GM19239 (cell line): ENCODE measurements around the gene ISOC2.
"Not testable (repeated sequence)": the region's sequence is repeated elsewhere in the genome, so short reads cannot be mapped to it uniquely, and the experiment has no call there.

Experiments used
- DNase-seq: peaks from one replicate; pipeline ENCODE4 v3.0.0; 2011; ENCODE audit warnings: low spot score; ENCODE audit not compliant: insufficient read length
- FAIRE-seq: peaks from 2 replicates; lab custom pipeline; 2011; peaks lifted over from hg19 to GRCh38; lab: Jason Lieb, UNC

The ISOC2 gene

GRCh38 chr19:55443824-55444480 lies 17.5 kb downstream of the ISOC2 start:
- DNase-seq (no peak), FAIRE-seq (no peak)

GRCh38 chr19:55443045-55443823 lies 18.2 kb downstream of the ISOC2 start, which contains the start of gene SHISA7:
Gene SHISA7, minus strand, starts transcription at chr19:55443300. Its CDS starts 437 bp downstream, at chr19:55442863.
- FAIRE-seq (no peak), DNase-seq (no peak)

- FAIRE-seq: no peak
Observed at GRCh38 chr19:55442372-55442961, 19.0 kb downstream of the ISOC2 start.

GRCh38 chr19:55441692-55442321 lies 19.6 kb downstream of the ISOC2 start:
- DNase-seq: no peak
- FAIRE-seq: no peak

More at GRCh38 chr19:55442372-55442961, 19.0 kb downstream of the ISOC2 start:
- no peak for DNase-seq

- DNase-seq (no peak), FAIRE-seq (no peak)
Observed at GRCh38 chr19:55441319-55441691, 20.1 kb downstream of the ISOC2 start.

- peak; percentile 78 for DNase-seq
- FAIRE-seq: no peak
Observed at GRCh38 chr19:55440411-55441105, 20.9 kb downstream of the ISOC2 start.

- FAIRE-seq: no peak
Observed at GRCh38 chr19:55439052-55439451, 22.4 kb downstream of the ISOC2 start.

GRCh38 chr19:55437410-55437809 lies 24.0 kb downstream of the ISOC2 start:
- FAIRE-seq (no peak), DNase-seq (no peak)

More at GRCh38 chr19:55439052-55439451, 22.4 kb downstream of the ISOC2 start:
- DNase-seq: no peak

GRCh38 chr19:55436847-55437246 lies 24.6 kb downstream of the ISOC2 start:
- no peak for DNase-seq
- FAIRE-seq: no peak

- DNase-seq: no peak
- FAIRE-seq: no peak
Observed at GRCh38 chr19:55435020-55435419, 26.4 kb downstream of the ISOC2 start.

- DNase-seq: no peak
- peak; percentile 47 for FAIRE-seq
Observed at GRCh38 chr19:55434356-55434919, 27.0 kb downstream of the ISOC2 start.

- FAIRE-seq (no peak), DNase-seq (no peak)
Observed at GRCh38 chr19:55433292-55433691, 28.1 kb downstream of the ISOC2 start.

- FAIRE-seq (no peak), DNase-seq (no peak)
Observed at GRCh38 chr19:55432241-55432959, 29.0 kb downstream of the ISOC2 start.

- no peak for FAIRE-seq
- no peak for DNase-seq
Observed at GRCh38 chr19:55431183-55431582, 30.3 kb downstream of the ISOC2 start.

GRCh38 chr19:55426042-55426441 lies 35.4 kb downstream of the ISOC2 start:
- FAIRE-seq (no peak), DNase-seq (no peak)

- DNase-seq (no peak), FAIRE-seq (no peak)
Observed at GRCh38 chr19:55424518-55424917, 36.9 kb downstream of the ISOC2 start.

GRCh38 chr19:55423225-55424005 lies 38.0 kb downstream of the ISOC2 start:
- FAIRE-seq: no peak

GRCh38 chr19:55421281-55421680 lies 40.2 kb downstream of the ISOC2 start:
- not testable (repeated sequence) for FAIRE-seq, DNase-seq

More at GRCh38 chr19:55423225-55424005, 38.0 kb downstream of the ISOC2 start:
- no peak for DNase-seq
